Measurements from ENCODE around the gene PKD1L1. TPM values are rescaled to one million over a fixed set of nuclear protein-coding genes. Genes with fewer than 3 reads are reported as not detected.

Gene PKD1L1
- polyA plus RNA-seq, 1 of the 3 experiments (the other 2 are of a cell fraction) = 0.10 TPM

GRCh38 chr7:47833211-47833610, 115.1 kb downstream of the PKD1L1 start:
- H3K4me3 ChIP-seq (ENCODE audit: low read depth in 2 of 2, low read length in 1 of 2) = no peak overlapping the region
- H3K9me3 ChIP-seq = no peaks in the 10 kb centered on the region
- TF ChIP-seq USF2 (IDR thresholded peaks at IDR 0.05; ENCODE audit: borderline replicate concordance, low read depth, low read length) (no peak), FOXJ3 (CRISPR knock-in tag; IDR thresholded peaks at IDR 0.05) (no peak), CHD2 (IDR thresholded peaks at IDR 0.05; ENCODE audit: low read length, partially characterized antibody) (no peak), GABPA (IDR thresholded peaks at IDR 0.05; ENCODE audit: low read depth) (no peak), SMC3 (IDR thresholded peaks at IDR 0.05; ENCODE audit: low read depth, low read length) (no peak), EP300 (IDR thresholded peaks at IDR 0.05; ENCODE audit: borderline replicate concordance in 1 of 2, low read depth in 1 of 2, low read length in 1 of 2) (no peak), SIN3A (IDR thresholded peaks at IDR 0.05; ENCODE audit: borderline replicate concordance, low read depth, low read length) (no peak), MEF2A (IDR thresholded peaks at IDR 0.05; ENCODE audit: borderline replicate concordance, low read depth) (no peak), USF1 (IDR thresholded peaks at IDR 0.05; ENCODE audit: borderline replicate concordance, low read depth) (no peak), MXI1 (IDR thresholded peaks at IDR 0.05; ENCODE audit: low read depth, low read length) (no peak)
- POLR2A ChIA-PET = no interaction called here
- no peaks in the 10 kb centered on the region for H3K36me3 ChIP-seq (replicated peaks in 1 of 2; ENCODE audit: control insufficient read depth in 1 of 2, insufficient read depth in 2 of 2, low read length in 1 of 2)
- H3K4me2 ChIP-seq = no peak overlapping the region
- no peaks in the 10 kb centered on the region for H4K20me1 ChIP-seq (ENCODE audit: insufficient read depth)
- H3K79me2 ChIP-seq (ENCODE audit: insufficient read depth) = no peaks in the 10 kb centered on the region
- no peak for DNase-seq
- no peak overlapping the region for H3K9ac ChIP-seq
- WGBS (ENCODE audit: low lambda C conversion rate) = 89% methylated on average over 8 of the region's 8 CpGs
- H3F3A ChIP-seq (replicated peaks; ENCODE audit: insufficient read depth) = no peaks in the 10 kb centered on the region
- H3K9me2 ChIP-seq = no peaks in the 10 kb centered on the region
- no peaks in the 10 kb centered on the region for H3K4me1 ChIP-seq (ENCODE audit: control insufficient read depth in 1 of 2, insufficient read depth in 2 of 2, low read depth in 1 of 2, low read length in 1 of 2)
- no peaks in the 10 kb centered on the region for H3K27me3 ChIP-seq (ENCODE audit: insufficient read depth)
- CTCF ChIA-PET = interaction anchor here (1.2 to 3.5 kb wide), 2 partner anchors 14 to 579 kb away, joined by 3 to 32 read pairs; no protein-coding TSS in a partner anchor
- no peak overlapping the region for H3K27ac ChIP-seq (ENCODE audit: low read depth in 2 of 2, low read length in 1 of 2)
- H2AFZ ChIP-seq (ENCODE audit: low read depth) = no peak overlapping the region

GRCh38 chr7:47832105-47832715, 116.1 kb downstream of the PKD1L1 start:
- DNase-seq = no peak
- ChIA-PET POLR2A (no interaction called here), CTCF (interaction anchor here (1.2 to 3.8 kb wide), 4 partner anchors 13 to 578 kb away, joined by 3 to 32 read pairs (median 13); no protein-coding TSS in a partner anchor)
- no peaks in the 10 kb centered on the region for H3K36me3 ChIP-seq (replicated peaks in 1 of 2; ENCODE audit: control insufficient read depth in 1 of 2, insufficient read depth in 2 of 2, low read length in 1 of 2)
- H3K9me2 ChIP-seq = no peaks in the 10 kb centered on the region
- H3K4me2 ChIP-seq = no peak overlapping the region
- no peaks in the 10 kb centered on the region for H3F3A ChIP-seq (replicated peaks; ENCODE audit: insufficient read depth)
- no peak for TF ChIP-seq EP300 (IDR thresholded peaks at IDR 0.05; ENCODE audit: borderline replicate concordance in 1 of 2, low read depth in 1 of 2, low read length in 1 of 2)
- TF ChIP-seq RFX5 (IDR thresholded peaks at IDR 0.05; ENCODE audit: low read length) = no peak
- no peak for TF ChIP-seq GATA2 (CRISPR knock-in tag; IDR thresholded peaks at IDR 0.05)
- no peak for TF ChIP-seq ZBTB33 (IDR thresholded peaks at IDR 0.05; ENCODE audit: borderline replicate concordance, low read depth)
- TF ChIP-seq TCF12 (IDR thresholded peaks at IDR 0.05) = no peak
- no peak for TF ChIP-seq MEF2A (IDR thresholded peaks at IDR 0.05; ENCODE audit: borderline replicate concordance, low read depth)
- no peak for TF ChIP-seq TEAD4 (IDR thresholded peaks at IDR 0.05; ENCODE audit: borderline replicate concordance, insufficient read depth)
- no peak for TF ChIP-seq RAD21 (IDR thresholded peaks at IDR 0.05; ENCODE audit: low read length)
- no peak overlapping the region for H3K4me3 ChIP-seq (ENCODE audit: low read depth in 2 of 2, low read length in 1 of 2)
- H3K9me3 ChIP-seq = no peaks in the 10 kb centered on the region
- no peaks in the 10 kb centered on the region for H4K20me1 ChIP-seq (ENCODE audit: insufficient read depth)
- 90% methylated on average over 10 of the region's 10 CpGs for WGBS (ENCODE audit: low lambda C conversion rate)
- no peak overlapping the region for H3K9ac ChIP-seq
- H3K27me3 ChIP-seq (ENCODE audit: insufficient read depth) = no peaks in the 10 kb centered on the region
- H3K4me1 ChIP-seq (ENCODE audit: control insufficient read depth in 1 of 2, insufficient read depth in 2 of 2, low read depth in 1 of 2, low read length in 1 of 2) = peaks cover 0 to 2% of the 10 kb centered on the region in 2 experiments; a peak in 1 of 4 replicates
- H3K27ac ChIP-seq (ENCODE audit: low read depth in 2 of 2, low read length in 1 of 2) = no peak overlapping the region
- no peak overlapping the region for H2AFZ ChIP-seq (ENCODE audit: low read depth)
- H3K79me2 ChIP-seq (ENCODE audit: insufficient read depth) = no peaks in the 10 kb centered on the region

All from SK-N-SH (cell line).